Measurements from ENCODE around the gene IP6K1. TPM values are rescaled to one million over a fixed set of nuclear protein-coding genes. Genes with fewer than 3 reads are reported as not detected.
A peak's percentile ranks its signal among the peaks of the same experiment; 100 is the strongest.

The IP6K1 gene
- total and polyA plus RNA-seq, 2 donors (not counting 1 experiment from before 2014, with no cell fraction given), result 27.8 to 77.8 TPM

GRCh38 chr3:49717959-49718857 lies 68.1 kb downstream of the IP6K1 start:
- POLR2A ChIA-PET, result interaction anchor here (1.0 to 3.0 kb wide), 3 partner anchors 17 to 85 kb away, joined by 3 to 9 read pairs (median 3); partner anchors contain the start of genes INKA1 and IP6K1
- H3K9me3 Mint-ChIP-seq (ENCODE audit: insufficient read depth), result no peaks in the 10 kb centered on the region
- Histone ChIP-seq H2AFZ (ENCODE audit: insufficient read depth, low read depth, low read length, poor library complexity, severe bottlenecking) (no peak overlapping the region), H3K4me1 (ENCODE audit: control insufficient read depth in 2 of 2, insufficient read depth in 2 of 2, low read length in 2 of 2) (peaks cover 15 to 30% of the 10 kb centered on the region in 2 donors), H3K4me3 (ENCODE audit: control extremely low read depth in 1 of 5, extremely low read depth in 1 of 5, insufficient read depth in 1 of 5, low read depth in 2 of 5, low read length in 4 of 5) (peak overlapping the region in 2 of 5 experiments; percentile 66 to 76), H3K9me3 (ENCODE audit: control extremely low read depth in 1 of 3, control insufficient read depth in 2 of 3, insufficient read depth in 1 of 3, low read length in 2 of 3) (no peaks in the 10 kb centered on the region), H3K79me2 (ENCODE audit: control insufficient read depth, insufficient read depth, low read length) (peaks cover 4% of the 10 kb centered on the region), H3K36me3 (replicated peaks in 1 of 2; ENCODE audit: control extremely low read depth in 1 of 2, control insufficient read depth in 1 of 2, extremely low read depth in 1 of 2, insufficient read depth in 2 of 2, low read length in 1 of 2) (peaks cover 0 to 23% of the 10 kb centered on the region in 2 experiments), H3K9ac (ENCODE audit: low read length) (peak overlapping the region; percentile 79), H4K20me1 (ENCODE audit: control insufficient read depth, insufficient read depth, low read length, poor library complexity, severe bottlenecking) (no peaks in the 10 kb centered on the region), H3K27ac (ENCODE audit: low read length in 2 of 2) (no peak overlapping the region), H3K27me3 (replicated peaks in 1 of 4; ENCODE audit: control extremely low read depth in 1 of 4, control insufficient read depth in 3 of 4, insufficient read depth in 4 of 4, low read length in 3 of 4) (no peaks in the 10 kb centered on the region), H3K4me2 (replicated peaks; ENCODE audit: low read depth, low read length, poor library complexity, severe bottlenecking) (peak overlapping the region; percentile 95)
- CTCF ChIA-PET, result interaction anchor here (0.6 to 1.9 kb wide), 11 partner anchors 10 to 1522 kb away, joined by 3 to 8 read pairs (median 3); partner anchors contain the start of genes INKA1, IP6K1 and RBM6
- intact Hi-C loops (cut with micrococcal nuclease), result no loop called here
- peak overlapping the region; percentile 96 for H3K4me3 Mint-ChIP-seq
- WGBS (ENCODE audit: insufficient coverage), result 85% methylated on average over 75 of the region's 75 CpGs
- no peaks in the 10 kb centered on the region for H3K27me3 Mint-ChIP-seq
- peaks cover 33% of the 10 kb centered on the region for H3K4me1 Mint-ChIP-seq
- TF ChIP-seq, protein P1, sequence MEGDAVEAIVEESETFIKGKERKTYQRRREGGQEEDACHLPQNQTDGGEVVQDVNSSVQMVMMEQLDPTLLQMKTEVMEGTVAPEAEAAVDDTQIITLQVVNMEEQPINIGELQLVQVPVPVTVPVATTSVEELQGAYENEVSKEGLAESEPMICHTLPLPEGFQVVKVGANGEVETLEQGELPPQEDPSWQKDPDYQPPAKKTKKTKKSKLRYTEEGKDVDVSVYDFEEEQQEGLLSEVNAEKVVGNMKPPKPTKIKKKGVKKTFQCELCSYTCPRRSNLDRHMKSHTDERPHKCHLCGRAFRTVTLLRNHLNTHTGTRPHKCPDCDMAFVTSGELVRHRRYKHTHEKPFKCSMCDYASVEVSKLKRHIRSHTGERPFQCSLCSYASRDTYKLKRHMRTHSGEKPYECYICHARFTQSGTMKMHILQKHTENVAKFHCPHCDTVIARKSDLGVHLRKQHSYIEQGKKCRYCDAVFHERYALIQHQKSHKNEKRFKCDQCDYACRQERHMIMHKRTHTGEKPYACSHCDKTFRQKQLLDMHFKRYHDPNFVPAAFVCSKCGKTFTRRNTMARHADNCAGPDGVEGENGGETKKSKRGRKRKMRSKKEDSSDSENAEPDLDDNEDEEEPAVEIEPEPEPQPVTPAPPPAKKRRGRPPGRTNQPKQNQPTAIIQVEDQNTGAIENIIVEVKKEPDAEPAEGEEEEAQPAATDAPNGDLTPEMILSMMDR (IDR thresholded peaks at IDR 0.05), result no peak
- no peak for TF ChIP-seq EZH2 (IDR thresholded peaks at IDR 0.05; ENCODE audit: borderline replicate concordance, insufficient read depth, low read depth, low read length, poor library complexity, severe bottlenecking)
- ATAC-seq (ENCODE audit: low read depth) (no peak), DNase-seq (peak; percentile 42)
- H3K27ac Mint-ChIP-seq, result peak overlapping the region; percentile 92
